Measurements from ENCODE around the gene CELA2A.
"Not testable (repeated sequence)": the region's sequence is repeated elsewhere in the genome, so short reads cannot be mapped to it uniquely, and the experiment has no call there.

Gene CELA2A

DNA sequence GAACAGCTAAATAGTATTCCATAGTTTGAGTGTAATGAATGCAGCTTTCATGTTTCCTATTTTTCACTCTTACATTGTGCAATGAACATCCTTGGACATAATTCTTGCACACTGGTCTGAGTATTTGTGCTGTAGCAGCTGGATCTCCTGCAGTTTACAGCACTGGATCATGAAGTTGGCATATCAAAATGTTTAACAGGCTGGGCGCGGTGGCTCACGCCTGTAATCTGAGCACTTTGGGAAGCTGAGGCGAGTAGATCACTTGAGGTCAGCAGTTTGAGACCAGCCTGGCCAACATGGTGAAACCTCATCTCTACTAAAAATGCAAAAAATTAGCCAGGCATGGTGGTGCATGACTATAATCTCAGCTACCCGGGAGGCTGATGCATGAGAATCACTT is 14.5 kb downstream of the CELA2A start:
- not testable (repeated sequence) for FAIRE-seq

DNA sequence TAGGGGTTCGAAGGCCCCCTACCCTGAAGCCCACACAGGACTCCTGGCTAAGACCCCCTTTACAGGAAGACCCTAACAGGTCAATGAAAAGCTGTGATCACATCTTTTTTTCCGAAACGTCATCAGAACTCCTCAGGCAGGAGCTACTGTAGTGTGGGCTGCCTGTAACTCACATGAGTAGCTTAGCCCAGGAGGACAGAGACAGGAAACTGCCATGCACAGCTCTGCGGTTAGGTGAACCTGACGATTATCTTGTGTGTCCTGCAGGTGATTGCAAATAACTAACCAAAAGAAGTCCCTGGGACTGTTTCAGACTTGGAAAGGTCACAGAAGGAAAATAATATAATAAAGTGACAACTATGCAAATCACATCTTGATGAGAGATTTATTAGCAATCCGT is 15.2 kb downstream of the CELA2A start:
- not testable (repeated sequence) for FAIRE-seq

DNA sequence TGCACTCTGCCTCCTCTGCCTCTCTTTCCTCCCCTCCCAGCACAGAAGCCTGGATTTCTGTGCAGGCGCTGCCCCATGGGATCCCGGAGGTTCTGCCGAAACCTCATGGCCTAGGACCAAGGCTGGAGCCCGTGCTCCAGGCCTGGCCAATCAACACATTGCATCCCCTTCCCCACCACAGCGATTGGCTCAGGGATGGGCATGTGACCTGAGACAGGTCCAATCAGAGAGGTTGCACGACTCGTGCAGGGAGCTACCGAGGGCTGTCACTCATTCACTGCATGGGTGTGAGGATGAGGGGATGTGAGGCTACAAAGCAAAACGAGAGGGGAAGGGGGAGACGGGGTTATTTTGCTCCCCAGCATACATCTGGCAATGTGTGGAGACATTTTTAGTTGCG is 16.1 kb downstream of the CELA2A start:
- no peak for FAIRE-seq

DNA sequence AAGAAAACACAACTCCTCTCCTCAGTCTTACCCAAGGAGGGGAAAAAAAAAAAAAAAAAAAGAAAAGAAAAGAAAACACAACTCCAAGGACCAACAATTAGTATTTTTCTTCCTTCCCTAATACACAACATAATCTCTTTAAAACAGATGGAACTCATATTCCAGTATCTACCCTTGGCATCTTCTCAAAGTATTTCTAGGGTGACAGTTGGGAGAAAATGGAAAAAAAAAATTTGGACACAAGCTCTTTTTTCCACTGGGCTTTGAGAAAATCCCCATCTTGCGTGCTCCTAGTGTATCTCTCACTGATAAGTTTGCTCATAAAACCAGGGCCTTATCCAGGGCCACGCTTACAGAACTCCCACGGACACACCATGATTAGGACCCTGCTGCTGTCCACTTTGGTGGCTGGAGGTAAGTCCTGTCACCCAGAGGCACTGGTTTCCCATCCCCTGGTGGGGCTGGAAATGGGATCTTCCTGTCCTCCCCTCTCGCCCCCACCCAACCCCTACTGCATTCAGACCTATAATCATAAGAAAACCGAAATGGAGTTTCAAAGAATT is 19.3 kb downstream of the CELA2A start, which contains the start of gene CELA2B:
TSS of gene CELA2B (plus strand) at position 353 of the 563 bp plus-strand sequence. CDS start at position 375, 22 bp downstream.
- no peak for FAIRE-seq

DNA sequence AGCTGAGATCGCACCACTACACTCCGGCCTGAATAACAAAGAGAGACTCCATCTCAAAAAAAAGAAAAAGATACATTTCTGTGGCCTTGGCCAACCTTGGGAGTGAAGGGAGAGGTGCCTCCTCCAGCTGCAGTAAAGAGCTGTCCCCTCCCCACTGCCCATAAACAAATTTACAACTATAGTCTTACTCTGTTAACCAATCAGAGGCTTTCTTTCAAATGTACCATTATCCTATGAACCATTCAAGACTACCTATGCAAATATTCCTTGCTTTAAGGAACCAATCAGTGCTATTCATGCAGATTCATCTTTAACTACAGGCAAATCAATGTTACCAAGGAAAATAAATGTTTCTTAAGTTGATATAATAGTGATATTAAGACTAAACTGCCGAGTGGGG is 20.4 kb downstream of the CELA2A start:
- no peak for FAIRE-seq

DNA sequence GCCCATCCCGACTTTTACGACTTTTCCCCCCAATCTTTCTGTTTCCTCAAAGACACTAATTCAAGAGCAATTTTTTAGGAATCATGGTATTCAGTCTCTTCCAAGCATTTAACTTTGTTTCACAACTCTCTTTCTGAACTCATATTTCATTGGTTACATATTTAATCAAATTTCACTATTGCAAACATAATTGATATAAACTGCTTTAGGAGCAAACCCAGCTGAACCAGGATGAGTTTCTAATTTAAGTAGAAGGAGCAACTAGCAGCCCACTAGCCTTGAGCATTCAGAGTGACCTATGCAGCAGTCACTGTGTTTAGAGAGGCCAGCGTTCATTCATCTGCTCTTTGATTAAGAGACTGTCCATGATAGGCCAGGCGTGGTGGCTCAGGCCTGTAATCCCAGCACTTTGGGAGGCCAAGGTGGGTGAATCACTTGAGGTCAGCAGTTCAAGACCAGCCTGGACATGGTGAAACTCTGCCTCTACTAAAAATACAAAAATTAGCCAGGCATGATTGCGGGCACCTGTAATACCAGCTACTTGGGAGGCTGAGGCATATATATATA is 21.2 kb downstream of the CELA2A start:
- FAIRE-seq = no peak

DNA sequence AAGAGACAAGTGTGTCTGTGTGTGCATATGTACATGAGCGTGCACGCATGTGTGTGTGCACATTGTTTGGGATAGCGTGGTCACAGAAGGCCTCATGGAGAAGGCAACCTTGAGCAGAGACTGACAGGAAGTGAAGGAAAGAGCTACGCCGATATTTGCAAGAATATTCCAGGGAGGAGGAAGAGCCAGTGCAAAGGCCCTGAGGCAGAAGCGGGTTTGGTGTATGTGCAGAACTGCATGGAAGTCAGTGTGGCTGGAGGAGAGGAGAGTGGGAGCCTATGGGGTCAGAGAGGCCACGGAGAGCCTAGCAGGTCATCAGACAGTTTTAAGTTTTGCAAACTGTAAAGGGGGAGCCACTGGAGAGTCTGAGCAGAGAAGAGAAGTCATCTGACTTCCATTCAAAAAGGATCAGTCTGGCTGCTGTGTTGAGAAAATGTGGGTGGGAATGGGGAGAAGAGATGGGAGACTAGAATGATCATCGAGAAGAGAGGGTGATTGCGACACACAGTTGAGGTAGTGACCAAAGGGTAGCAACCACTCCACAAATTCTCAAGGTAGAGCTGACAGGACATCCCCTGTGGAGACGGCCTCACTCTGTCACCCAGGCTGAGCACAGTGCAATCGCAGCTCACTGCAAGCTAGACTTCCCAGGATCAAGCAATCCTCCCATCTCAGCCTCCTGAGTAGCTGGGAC is 23.3 kb downstream of the CELA2A start:
- no peak for FAIRE-seq

DNA sequence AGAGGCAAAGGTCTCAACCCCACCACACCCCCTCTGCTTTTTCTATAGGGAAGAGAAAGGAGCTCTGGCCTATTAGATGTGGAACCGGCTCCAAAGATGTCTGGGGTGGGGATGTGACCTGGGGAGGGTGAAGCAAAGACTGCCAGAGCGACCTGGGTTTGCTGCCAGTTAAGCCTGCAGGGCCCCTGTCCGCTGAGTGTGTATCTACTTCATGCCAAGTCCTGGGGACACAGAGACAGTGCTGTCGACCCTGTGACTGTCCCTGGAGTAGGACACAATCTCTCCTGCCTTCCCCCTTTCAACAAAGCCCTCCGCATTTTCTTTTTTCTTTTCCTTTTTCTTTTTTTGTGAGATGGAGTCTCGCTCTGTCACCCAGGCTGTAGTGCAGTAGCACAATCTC is 25.9 kb downstream of the CELA2A start:
- FAIRE-seq = not testable (repeated sequence)

DNA sequence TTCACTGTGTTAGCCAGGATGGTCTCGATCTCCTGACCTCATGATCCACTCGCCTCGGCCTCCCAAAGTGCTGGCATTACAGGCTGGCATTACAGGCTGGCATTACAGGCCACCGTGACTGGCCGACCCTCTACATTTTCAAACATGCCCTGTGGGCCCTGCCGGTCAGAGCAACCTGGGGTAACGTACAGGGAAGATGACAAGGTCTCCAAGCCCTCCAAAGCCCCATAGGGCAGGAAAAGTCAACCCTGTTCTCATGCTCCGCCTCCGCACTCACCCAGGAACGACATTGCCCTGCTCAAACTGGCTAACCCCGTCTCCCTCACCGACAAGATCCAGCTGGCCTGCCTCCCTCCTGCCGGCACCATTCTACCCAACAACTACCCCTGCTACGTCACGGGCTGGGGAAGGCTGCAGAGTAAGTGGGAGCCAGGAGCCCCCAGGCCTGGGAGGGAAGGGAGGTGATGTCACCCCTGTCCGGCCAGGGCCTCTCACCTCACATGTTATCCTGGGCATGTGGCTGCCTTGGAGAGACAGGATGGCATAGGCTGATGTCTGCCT is 26.5 kb downstream of the CELA2A start:
- FAIRE-seq = not testable (repeated sequence)

DNA sequence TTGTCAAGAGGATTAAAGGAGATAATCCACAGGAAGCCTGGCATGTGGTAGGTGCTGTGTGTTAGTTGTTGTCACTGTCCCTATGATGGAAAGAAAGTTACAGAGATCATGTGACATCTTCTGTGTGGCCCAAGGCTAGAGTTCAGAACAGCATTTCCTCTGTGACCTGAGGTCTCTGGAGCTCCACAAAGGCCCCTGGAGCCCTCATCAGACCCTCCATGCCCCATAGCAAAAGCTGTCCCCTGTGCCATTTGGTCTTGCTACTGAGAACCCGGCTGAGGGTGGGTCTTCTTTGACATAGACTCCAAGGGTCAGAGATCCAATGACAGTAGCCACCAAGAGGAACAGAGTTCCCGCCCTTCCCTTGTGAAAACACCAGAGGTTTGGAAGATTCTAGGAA is 27.4 kb downstream of the CELA2A start:
- no peak for FAIRE-seq

DNA sequence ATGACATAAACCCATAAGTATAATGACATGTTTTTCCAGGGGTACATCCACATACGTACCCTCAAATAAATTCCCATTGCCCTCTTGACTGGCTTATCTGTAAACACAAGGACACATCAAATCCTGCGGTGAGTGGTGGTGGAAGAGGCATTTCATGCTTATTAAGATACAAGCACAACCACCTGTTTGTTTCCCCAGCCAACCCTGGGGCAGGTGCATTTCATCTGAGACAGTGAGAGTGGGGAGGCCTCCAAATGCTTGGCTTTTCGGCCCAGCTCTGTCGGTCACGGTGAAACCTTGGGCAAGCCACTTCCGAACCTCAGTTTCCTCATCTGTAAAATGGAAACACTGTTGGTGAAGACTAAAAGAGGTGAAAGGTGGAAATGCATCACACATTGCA is 27.9 kb downstream of the CELA2A start:
- not testable (repeated sequence) for FAIRE-seq

DNA sequence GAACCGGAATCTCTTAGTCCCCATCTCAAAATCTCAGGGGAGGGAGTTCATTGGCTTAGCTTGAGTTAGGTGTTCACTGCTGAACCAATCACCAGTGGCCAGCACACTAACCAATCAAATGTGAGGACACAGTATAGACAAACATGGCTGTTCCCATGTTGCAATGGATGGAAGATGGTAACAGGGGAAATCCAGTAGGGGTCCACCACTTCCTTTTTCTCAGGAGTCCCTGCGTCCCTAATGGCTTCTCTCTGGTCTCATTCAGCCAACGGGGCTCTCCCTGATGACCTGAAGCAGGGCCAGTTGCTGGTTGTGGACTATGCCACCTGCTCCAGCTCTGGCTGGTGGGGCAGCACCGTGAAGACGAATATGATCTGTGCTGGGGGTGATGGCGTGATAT is 29.1 kb downstream of the CELA2A start:
- no peak for FAIRE-seq

DNA sequence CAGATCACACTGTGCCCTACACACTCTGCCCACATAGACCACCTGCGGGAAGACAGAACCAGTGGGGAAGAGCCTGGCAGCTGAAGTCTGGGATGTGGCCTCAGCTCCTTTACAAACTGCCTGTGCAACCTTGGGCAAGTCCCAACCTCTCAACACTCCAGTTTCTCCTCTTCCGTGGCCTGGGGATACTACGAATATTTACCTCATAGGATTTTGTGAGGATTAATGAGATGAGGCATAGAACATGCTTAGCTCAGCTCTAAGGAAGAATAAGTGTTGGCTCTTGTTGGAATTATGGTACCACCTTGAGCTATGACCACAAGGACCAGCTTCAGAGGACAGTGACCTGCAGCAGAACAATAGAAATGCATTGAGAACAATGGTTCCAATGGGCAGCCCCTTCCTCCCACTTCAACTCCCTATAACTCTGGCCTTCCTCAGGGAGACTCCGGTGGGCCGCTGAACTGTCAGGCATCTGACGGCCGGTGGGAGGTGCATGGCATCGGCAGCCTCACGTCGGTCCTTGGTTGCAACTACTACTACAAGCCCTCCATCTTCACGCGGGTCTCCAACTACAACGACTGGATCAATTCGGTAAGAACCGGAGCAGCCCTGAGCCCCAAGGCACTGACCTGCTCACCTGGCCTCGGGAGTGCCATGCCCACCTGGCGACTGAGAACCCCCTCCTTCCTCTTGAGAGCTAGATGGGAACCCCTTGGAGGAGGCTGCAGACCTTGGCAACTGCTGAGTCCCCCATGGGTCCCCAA is 30.5 kb downstream of the CELA2A start:
- not testable (repeated sequence) for FAIRE-seq

DNA sequence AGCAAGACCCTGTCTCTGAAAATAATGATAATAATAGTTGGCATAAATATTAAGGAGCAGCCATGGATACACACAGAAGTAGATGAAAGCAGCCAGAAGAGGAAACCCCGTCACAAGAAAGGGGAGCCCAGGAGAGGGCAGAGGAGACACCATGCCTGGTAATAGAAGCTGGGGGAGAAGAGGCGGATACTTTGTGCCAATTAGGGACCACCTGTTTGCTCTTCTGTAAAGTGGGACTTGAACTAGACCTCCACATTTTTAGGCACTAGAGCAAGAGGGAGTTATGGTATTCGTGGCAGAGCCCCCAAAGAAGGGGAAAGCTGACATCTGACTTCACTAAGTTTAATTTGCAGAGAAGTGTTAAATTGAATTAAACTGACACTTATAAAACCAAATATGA is 31.8 kb downstream of the CELA2A start:
- no peak for FAIRE-seq

DNA sequence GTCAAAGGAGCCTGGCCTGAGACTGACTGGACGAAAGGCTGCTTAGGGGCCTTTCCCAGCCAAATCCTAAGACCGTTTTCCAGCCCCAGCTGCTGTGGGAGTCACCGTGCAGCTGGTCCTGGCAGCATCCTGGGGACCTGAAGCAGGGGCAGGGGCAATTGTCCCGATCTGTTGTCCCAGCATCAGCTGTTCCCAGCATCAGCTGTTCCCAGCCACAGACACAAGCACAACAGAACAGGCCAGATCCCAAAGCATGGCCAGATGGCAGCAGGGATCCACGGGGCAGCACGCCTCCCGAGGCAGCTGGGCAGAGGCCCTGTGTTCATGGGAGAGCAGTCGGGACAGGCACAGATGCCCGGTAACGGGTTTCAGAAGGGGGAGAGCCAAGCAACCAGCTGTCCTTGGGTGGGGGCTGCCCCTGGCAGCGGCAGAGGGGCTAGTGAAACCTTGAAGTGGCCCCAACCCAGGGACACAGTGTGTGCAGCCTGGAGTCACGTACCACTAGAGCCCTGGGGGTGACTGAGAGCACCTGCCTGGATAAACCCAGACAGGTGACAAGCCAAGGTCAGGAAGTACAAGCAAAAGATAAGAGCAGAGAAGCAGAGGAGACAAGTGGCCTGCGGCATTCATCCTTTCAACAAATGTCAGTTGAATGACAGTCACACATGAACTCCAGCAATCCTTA is 32.7 kb downstream of the CELA2A start:
- no peak for FAIRE-seq

DNA sequence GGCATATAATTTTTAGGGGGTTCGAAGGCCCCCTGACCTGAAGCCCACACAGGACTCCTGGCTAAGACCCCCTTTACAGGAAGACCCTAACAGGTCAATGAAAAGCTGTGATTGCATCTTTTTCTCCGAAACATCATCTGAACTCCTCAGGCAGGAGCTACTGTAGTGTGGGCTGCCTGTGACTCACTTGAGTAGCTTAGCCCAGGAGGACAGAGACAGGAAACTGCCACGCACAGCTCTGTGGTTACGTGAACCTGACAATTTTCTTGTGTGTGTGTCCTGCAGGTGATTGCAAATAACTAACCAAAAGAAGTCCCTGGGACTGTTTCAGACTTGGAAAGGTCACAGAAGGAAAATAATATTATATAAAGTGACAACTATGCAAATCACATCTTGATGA is 34.5 kb downstream of the CELA2A start:
- FAIRE-seq = not testable (repeated sequence)

DNA sequence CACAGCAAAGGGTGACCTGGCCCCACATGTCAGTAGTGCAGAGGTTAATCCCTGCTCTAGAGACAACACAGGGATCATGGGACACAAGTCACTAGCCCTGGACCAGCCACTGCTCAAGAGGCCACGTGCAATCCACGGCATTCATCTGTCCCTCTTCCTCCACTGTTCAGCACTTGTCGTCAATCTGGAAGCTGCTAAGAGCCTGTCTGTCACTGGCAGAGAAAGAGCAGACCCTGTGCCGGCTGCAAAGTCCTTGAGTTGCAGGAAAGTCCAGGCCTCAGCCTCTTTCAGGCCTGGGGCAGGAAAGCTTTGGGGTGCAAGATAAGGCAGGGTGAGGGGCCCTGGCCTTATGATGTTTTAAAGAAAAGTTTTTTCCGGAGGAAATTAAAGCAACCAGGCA is 36.1 kb downstream of the CELA2A start:
- FAIRE-seq = no peak

DNA sequence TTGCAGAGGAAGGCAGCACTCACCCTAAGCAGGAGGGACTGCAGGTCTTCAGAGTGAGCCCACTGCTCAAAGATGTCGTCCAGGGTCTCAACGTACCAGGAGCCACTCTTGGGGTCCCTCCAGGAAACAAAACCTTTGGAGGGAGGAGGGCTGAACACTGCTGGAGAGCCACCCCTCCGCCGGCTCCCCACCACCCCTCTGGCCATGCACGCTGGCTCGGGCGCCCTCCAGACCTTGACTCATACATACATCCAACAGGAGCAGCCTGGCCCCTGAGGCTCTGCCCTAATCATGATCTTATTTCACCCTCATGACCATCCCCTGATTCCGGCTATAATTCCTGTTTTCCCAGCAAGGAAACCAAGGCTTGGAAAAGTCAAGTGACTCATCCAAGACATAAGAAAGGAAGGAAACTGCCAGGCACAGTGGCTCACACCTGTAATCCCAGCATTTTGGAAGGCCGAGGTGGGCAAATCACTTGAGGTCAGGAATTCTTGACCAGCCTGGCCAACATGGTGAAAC is 37.4 kb downstream of the CELA2A start:
- FAIRE-seq = no peak

DNA sequence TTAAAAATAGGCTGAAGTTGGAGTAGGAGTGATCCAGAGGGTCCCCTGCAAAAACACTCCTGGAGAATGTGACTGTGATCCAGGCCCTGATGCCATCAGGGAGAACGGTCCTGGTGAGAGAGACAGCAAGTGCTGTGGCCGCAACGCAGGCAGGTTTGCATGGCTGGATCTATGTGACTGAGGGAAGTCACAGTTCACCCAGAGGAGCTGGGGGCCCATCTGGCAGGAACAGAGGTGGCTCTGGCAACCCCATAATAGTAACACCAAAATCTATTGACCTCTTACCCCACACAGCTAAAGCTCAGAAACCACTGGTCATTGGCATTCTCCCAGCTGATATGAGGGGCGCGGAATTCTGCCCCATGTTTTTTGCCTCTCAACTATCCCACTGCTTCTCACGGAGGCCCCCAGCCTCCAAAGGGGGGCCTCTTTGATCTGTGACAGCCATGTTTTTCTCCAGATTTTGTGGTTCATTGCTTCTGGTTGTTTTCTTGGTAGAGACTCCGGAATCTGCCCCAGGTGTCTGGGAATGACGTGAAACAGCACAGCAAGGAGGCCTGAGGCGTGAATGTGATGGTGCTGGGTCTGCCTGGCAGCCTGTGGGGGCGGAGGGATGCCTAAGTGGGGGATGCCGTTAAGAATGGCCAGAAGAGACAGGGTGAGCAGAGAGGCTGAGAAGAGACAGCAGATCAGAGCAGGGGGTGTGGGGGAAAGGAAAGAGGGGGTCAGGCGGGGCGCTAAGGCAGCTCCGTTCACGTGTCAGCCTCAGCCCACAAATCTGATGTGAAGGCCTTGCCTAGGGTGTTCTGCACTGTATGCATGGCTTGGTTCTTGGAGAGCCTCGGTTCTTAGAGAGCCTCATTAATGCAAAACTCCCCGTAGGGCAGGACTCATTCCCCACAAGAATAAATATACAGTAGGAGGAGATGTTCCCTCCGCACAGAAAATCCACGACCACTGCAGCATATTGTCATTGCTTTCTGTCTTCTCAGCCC is 43.9 kb downstream of the CELA2A start:
- FAIRE-seq = no peak

DNA sequence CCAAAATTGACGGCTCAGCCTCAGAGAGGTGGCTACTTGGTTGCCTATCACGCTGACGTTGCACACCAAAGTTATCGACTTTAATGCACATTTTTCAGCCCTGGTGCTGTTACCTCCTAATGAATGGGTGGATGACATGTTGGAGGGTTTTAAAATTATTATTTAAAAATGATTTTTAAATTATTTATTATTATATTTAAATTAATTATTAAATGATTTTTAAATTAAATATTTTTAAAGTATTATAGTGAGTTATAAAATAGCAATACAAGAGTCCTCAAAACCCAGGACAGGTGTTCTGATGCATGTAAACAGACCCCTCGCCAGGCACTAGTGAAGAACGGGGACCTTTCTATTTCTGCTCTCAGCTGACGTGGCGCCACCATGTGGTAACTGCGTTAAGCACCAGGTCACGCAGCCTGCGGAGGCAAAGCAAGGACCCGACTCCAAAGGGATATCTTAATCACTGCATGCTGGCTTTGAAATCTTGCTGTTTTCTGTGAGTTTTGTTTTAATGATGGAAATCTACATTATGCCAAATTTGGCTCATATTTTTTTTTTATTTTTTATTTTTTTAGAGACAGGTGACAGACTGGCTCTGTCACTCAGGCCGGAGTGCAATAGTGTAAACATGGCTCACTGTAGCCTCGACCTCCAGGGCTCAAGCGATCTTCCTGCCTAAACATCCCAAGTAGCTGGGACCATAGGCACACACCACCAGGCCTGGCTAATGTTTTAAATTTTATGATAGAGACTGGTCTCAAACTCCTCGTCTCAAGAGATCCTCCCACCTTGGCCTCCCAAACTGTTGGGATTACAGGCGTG is 44.9 kb downstream of the CELA2A start:
- no peak for FAIRE-seq

All from islet of Langerhans (tissue), 1 donor.